Colonic mucosa (tissue), 4 donors: ENCODE measurements around the gene TMEM39B. TPM values are rescaled to one million over a fixed set of nuclear protein-coding genes. Genes with fewer than 3 reads are reported as not detected.
A peak's percentile ranks its signal among the peaks of the same experiment; 100 is the strongest.

Experiments
- DNase-seq: peaks from one replicate; pipeline ENCODE4 v3.0.0-alpha.2; 2020
- H3K27ac ChIP-seq: fragments of 200-600 bp; one replicate; pipeline ENCODE4 v1.8.0; 2021
- H3K27me3 ChIP-seq: fragments of 200-600 bp; one replicate; pipeline ENCODE4 v1.8.0; 2021
- H3K36me3 ChIP-seq: fragments of 200-600 bp; one replicate; pipeline ENCODE4 v1.8.0; 2021
- H3K4me1 ChIP-seq: fragments of 200-600 bp; one replicate; pipeline ENCODE4 v1.8.0; 2021; ENCODE audit warnings: mild to moderate bottlenecking
- H3K4me3 ChIP-seq: fragments of 200-600 bp; one replicate; pipeline ENCODE4 v1.8.0; 2021
- H3K9ac ChIP-seq, 2 donors: one replicate each; pipeline ENCODE4 v1.7.0; 2013; ENCODE audit warnings: control low read depth in 2 of 2, low read depth in 2 of 2, low read length in 2 of 2
- H3K9me3 ChIP-seq: fragments of 200-600 bp; one replicate; pipeline ENCODE4 v1.8.0; 2021
- intact Hi-C: fragments of 100-400 bp; cut with DNase I; formaldehyde crosslinking; loops from one replicate; pipeline ENCODE4 v1.14.1; 2022
- total RNA-seq, 2 donors: library from RNA; stranded (reverse); fragmentation: NEBNext Ultra II Directional in 1 of 2; extraction: Animal tissue kit (Norgen Biotek cat#: 25700) in 1 of 2; gene quantifications; one replicate each; pipeline ENCODE4 v1.2.1, GENCODE V29; 2021
- TF ChIP-seq, protein P1 (sequence below): fragments of 200-600 bp; IDR thresholded peaks from one replicate; pipeline ENCODE4 v1.8.0; 2022; ENCODE audit warnings: antibody characterized with exemption, mild to moderate bottlenecking
- donor health status: healthy.
- donor health status: DM: no; HTN: no; CAD: no.
- donor health status: DM: no; HTN: no; CAD: no.

Gene TMEM39B
- 10 to 100 TPM; 12.3 to 18.2 TPM for total RNA-seq

DNA sequence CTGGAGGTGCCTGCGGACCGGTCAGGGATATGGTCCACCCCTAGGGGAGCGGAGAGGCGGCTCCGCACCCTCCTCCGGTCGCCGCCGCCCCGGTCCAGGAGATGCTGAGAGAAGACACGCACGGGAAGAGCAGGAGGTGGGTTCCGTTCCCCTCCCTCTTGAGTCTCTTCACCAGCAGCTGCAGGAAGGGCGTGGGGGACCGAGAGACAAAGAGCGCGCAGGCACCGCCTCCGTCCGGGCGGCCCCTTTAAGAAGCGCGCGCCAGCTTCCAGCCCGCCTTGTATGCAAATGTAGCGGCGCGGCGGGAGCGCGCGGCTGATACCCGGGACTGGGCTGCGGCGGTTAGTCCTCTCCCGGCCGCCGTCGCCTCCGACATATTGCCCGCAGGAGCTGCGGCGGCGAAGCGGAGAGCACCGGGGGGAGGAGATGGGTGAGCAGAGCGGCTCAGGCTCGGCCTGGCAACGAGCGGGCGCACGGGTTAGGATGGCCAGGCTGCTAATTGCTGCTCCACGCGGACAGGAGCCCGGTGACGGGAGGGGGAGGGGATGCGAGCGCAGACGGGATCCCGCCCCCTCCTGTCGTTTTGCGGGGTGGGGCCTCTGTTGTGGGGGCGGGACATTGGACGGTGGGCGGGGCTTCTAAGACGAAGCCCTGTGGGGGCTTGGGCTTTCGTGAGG is at the start of gene TMEM39B:
Gene TMEM39B (plus strand): TSS at position 318 of the 677 bp plus-strand sequence. CDS start 109 bp downstream, at position 427.
- intact Hi-C loops, result no loop called here
- Histone ChIP-seq H3K9ac (peak within 1 kb of the TSS; percentile 76 to 79), H3K27me3 (no peaks in the 10 kb centered on the region), H3K27ac (peak within 1 kb of the TSS; percentile 94), H3K4me3 (peak within 1 kb of the TSS; percentile 71), H3K9me3 (no peaks in the 10 kb centered on the region), H3K36me3 (peaks cover 5% of the 10 kb centered on the region), H3K4me1 (no peaks in the 10 kb centered on the region)
- DNase-seq, result peak; percentile 95
- TF ChIP-seq, protein P1, sequence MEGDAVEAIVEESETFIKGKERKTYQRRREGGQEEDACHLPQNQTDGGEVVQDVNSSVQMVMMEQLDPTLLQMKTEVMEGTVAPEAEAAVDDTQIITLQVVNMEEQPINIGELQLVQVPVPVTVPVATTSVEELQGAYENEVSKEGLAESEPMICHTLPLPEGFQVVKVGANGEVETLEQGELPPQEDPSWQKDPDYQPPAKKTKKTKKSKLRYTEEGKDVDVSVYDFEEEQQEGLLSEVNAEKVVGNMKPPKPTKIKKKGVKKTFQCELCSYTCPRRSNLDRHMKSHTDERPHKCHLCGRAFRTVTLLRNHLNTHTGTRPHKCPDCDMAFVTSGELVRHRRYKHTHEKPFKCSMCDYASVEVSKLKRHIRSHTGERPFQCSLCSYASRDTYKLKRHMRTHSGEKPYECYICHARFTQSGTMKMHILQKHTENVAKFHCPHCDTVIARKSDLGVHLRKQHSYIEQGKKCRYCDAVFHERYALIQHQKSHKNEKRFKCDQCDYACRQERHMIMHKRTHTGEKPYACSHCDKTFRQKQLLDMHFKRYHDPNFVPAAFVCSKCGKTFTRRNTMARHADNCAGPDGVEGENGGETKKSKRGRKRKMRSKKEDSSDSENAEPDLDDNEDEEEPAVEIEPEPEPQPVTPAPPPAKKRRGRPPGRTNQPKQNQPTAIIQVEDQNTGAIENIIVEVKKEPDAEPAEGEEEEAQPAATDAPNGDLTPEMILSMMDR, result no peak

DNA sequence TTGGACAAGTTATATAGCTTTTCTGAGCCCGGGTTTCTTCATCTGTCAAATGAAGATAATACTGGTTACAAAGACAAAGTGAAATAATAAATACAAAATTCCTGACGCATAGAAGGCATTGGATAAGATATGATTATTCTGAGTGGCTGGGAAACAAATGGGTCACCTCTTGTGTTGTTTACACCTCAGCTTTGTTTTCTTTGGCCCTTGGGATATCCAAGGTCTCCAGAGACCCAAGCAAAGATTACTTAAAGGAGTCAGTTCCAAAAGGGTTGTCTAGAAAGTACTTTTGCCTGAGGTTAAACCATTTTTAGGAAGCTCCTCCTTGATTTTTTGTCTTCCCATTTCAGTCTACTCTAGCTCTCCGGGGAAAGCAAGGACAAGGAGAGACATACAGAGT is 49.4 kb upstream of the TMEM39B start:
- H3K4me1 ChIP-seq, result peaks cover 28% of the 10 kb centered on the region
- H3K9me3 ChIP-seq, result no peaks in the 10 kb centered on the region
- H3K4me3 ChIP-seq, result no peak overlapping the region
- H3K36me3 ChIP-seq, result no peaks in the 10 kb centered on the region
- intact Hi-C loops, result no loop called here
- TF ChIP-seq, protein P1, result no peak
- H3K27me3 ChIP-seq, result no peaks in the 10 kb centered on the region
- no peak overlapping the region for H3K9ac ChIP-seq
- DNase-seq, result no peak
- no peak overlapping the region for H3K27ac ChIP-seq

DNA sequence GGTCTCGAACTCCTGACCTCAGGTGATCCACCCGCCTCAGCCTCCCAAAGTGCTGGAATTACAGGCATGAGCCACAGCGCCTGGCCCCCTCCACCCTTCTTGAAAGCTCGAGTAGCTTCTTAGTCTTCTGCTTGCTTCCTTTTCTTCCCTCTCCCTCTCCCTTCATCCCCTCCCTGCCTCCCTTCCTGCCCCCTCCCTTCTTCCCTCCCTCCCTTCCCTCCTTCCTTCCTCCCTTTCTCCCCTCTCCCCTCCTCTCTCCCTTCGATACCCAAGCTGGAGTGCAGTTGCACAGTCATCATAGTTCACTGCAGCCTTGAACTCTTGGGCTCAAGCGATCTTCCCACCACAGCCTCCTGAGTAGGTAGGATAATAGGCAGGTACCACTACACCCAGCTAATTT is 47.2 kb upstream of the TMEM39B start:
- TF ChIP-seq, protein P1, result no peak

DNA sequence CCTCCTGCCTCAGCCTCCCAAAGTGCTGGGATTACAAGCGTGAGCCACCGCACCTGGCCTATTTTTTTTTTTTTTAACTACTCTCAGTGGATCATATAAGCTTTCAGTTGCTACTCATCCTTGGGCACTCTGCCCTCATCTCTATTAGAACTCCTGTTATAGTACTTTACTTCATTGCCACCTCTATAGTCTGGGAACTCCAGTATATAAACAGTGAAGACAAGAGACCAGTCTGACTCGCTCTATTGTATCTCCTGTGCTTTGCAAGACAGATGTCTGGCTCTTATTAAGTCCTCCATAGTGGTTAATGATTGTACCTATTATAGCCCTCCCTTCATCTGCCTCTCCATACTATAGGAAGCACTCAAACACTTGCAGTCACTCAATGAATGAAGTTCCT is 44.0 kb upstream of the TMEM39B start:
- Histone ChIP-seq H3K9ac (no peak overlapping the region), H3K9me3 (no peaks in the 10 kb centered on the region), H3K4me3 (no peak overlapping the region), H3K36me3 (peaks cover 8% of the 10 kb centered on the region), H3K4me1 (no peaks in the 10 kb centered on the region), H3K27ac (no peak overlapping the region), H3K27me3 (no peaks in the 10 kb centered on the region)
- intact Hi-C loops, result no loop called here
- DNase-seq, result no peak
- TF ChIP-seq, protein P1, result no peak

More for the DNA sequence above, 47.2 kb upstream of the TMEM39B start:
- Histone ChIP-seq H3K4me1 (peaks cover 9% of the 10 kb centered on the region), H3K9me3 (no peaks in the 10 kb centered on the region), H3K27me3 (no peaks in the 10 kb centered on the region), H3K4me3 (no peak overlapping the region), H3K27ac (no peak overlapping the region), H3K36me3 (no peaks in the 10 kb centered on the region), H3K9ac (no peak overlapping the region)
- no peak for DNase-seq
- intact Hi-C loops, result no loop called here

DNA sequence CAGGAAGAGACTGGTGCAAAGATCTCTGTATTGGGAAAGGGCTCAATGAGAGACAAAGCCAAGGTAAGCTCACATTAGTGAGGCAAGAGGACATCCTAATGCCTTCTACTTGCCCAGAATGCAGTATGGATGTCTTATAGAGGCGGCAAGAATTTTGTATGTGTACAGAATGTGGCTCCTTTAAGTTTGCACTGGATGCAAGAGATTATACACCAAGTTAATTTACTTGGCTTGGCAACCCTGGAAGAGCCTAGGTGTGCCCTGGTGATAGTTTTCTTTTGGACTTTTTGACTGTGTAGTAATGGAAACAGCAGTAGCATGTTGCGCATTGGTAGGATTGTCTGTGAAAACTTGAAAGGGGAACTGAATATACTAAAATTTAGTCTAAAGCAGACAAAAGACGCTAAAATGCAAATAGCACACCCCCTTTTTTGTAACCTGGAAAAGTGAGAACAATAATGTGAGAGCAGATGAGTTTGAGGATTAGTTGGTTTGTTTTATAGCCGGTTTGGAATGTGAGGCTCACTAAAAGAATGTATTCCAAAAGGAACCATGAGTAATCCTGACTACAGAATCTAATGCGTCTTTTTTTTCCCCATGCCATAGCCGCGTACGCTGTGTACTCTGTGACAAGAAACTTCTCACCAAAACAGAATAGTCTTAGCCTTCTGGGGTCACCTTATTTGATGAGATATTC is 41.0 kb upstream of the TMEM39B start:
- no peak for DNase-seq
- peaks cover 8% of the 10 kb centered on the region for H3K36me3 ChIP-seq
- H3K9ac ChIP-seq, result no peak overlapping the region
- H3K27me3 ChIP-seq, result no peaks in the 10 kb centered on the region
- H3K4me1 ChIP-seq, result no peaks in the 10 kb centered on the region
- H3K27ac ChIP-seq, result no peak overlapping the region
- intact Hi-C loops, result no loop called here
- no peak overlapping the region for H3K4me3 ChIP-seq
- H3K9me3 ChIP-seq, result no peaks in the 10 kb centered on the region
- TF ChIP-seq, protein P1, result no peak
